Measurements from ENCODE around the gene OR51B4. TPM values are rescaled to one million over a fixed set of nuclear protein-coding genes. Genes with fewer than 3 reads are reported as not detected.

Gene OR51B4
- total and polyA plus RNA-seq, 2 experiments from 2014 or later = not detected

DNA sequence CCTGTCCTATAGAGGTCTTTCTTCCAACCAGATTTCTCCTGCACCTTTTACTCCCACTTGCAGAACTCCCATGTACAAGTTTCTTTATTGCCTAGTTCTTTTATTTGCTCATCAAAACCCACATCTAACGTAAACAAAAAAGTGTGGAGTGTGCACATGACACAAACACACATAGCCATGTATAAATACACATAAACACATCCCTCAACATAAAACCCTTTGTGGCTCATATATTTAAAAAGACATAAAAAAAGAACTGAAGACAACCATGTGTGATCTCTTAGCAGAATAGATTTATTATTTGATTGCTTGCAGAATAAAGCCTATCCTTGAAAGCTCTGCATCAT, 48.9 kb downstream of the OR51B4 start (continued):
- TF ChIP-seq ZNF462 (CRISPR knock-in tag; IDR thresholded peaks at IDR 0.05) = no peak
- no peak for TF ChIP-seq STAT1 (IDR thresholded peaks at IDR 0.05; ENCODE audit: unreplicated experiment)
- no peak for TF ChIP-seq NANOG (IDR thresholded peaks at IDR 0.05; ENCODE audit: borderline replicate concordance)
- TF ChIP-seq, protein P1, sequence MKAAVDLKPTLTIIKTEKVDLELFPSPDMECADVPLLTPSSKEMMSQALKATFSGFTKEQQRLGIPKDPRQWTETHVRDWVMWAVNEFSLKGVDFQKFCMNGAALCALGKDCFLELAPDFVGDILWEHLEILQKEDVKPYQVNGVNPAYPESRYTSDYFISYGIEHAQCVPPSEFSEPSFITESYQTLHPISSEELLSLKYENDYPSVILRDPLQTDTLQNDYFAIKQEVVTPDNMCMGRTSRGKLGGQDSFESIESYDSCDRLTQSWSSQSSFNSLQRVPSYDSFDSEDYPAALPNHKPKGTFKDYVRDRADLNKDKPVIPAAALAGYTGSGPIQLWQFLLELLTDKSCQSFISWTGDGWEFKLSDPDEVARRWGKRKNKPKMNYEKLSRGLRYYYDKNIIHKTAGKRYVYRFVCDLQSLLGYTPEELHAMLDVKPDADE (IDR thresholded peaks at IDR 0.05) = no peak

DNA sequence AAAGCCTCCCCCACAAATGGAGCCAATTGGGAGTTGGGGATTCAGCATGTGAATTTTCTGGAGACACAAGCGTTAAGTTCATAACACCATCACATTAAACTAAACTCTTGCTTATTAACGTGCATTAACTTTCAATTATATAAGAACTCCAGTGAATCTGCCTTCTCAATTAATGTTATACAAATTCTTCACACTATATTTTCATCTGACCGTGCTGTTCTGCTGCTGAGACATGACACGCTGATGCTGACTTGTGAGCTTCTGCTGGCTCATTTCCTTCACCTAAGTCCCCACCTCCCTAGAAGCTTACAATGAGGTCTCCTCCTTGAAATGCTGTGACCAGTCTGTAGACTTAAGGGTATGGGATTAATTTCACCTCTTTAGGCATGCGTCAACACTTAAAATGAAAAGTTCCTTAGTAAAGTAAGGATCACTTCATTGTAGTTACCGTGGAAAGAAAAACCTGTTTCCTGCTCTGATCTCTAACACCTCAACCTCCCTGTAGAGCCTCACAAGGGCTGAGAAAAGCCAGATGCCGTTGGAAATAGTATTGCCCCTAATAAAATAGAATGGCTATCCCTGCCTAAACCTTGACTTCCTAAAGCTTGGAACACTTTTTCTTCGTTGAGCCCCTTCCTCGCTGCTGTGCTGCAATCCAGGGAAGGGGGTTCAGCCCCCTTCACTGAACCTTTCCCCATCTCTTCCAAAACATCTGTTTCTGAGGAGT, 49.4 kb downstream of the OR51B4 start:
- Histone ChIP-seq H3K9me2 (ENCODE audit: insufficient read depth) (no peaks in the 10 kb centered on the region), H3K27ac (ENCODE audit: low read depth) (no peak overlapping the region), H3K4me3 (no peak overlapping the region), H3F3A (replicated peaks; ENCODE audit: low read depth) (no peaks in the 10 kb centered on the region), H3K4me2 (no peak overlapping the region), H4K20me1 (replicated peaks; ENCODE audit: insufficient read depth) (no peaks in the 10 kb centered on the region), H3K36me3 (ENCODE audit: insufficient read depth) (no peaks in the 10 kb centered on the region), H3K79me2 (replicated peaks; ENCODE audit: insufficient read depth) (no peaks in the 10 kb centered on the region), H2AFZ (no peak overlapping the region), H3K27me3 (ENCODE audit: insufficient read depth) (peaks cover 14% of the 10 kb centered on the region; the same call in 1 of the 2 replicates), H3K4me1 (ENCODE audit: insufficient read depth) (no peaks in the 10 kb centered on the region)
- Mint-ChIP-seq H3K36me3 (ENCODE audit: low read depth) (no peaks in the 10 kb centered on the region), H3K9me3 (no peaks in the 10 kb centered on the region), H3K27ac (no peak overlapping the region), H3K27me3 (ENCODE audit: insufficient read depth, low read depth, poor library complexity) (peaks cover 2% of the 10 kb centered on the region), H3K4me3 (no peak overlapping the region), H3K4me1 (peaks cover 5% of the 10 kb centered on the region; the same call in 2 of the 3 replicates)
- DNase-seq (ENCODE audit: low spot score) (no peak), ATAC-seq (no peak)
- TF ChIP-seq ZNF114 (CRISPR knock-in tag; IDR thresholded peaks at IDR 0.05) = no peak
- no peak for TF ChIP-seq STAT1 (IDR thresholded peaks at IDR 0.05; ENCODE audit: unreplicated experiment)
- TF ChIP-seq, protein P2, sequence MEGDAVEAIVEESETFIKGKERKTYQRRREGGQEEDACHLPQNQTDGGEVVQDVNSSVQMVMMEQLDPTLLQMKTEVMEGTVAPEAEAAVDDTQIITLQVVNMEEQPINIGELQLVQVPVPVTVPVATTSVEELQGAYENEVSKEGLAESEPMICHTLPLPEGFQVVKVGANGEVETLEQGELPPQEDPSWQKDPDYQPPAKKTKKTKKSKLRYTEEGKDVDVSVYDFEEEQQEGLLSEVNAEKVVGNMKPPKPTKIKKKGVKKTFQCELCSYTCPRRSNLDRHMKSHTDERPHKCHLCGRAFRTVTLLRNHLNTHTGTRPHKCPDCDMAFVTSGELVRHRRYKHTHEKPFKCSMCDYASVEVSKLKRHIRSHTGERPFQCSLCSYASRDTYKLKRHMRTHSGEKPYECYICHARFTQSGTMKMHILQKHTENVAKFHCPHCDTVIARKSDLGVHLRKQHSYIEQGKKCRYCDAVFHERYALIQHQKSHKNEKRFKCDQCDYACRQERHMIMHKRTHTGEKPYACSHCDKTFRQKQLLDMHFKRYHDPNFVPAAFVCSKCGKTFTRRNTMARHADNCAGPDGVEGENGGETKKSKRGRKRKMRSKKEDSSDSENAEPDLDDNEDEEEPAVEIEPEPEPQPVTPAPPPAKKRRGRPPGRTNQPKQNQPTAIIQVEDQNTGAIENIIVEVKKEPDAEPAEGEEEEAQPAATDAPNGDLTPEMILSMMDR (conservative IDR thresholded peaks at IDR 0.05; ENCODE audit: low read depth in 2 of 2) = no peak
- no peak for TF ChIP-seq ZNF331 (CRISPR knock-in tag; IDR thresholded peaks at IDR 0.05; ENCODE audit: low read depth)
- TF ChIP-seq POLR2AphosphoS5 (IDR thresholded peaks at IDR 0.05; ENCODE audit: low read depth) = no peak
